ENCODE results near the gene HAUS1. TPM values are rescaled to one million over a fixed set of nuclear protein-coding genes. Genes with fewer than 3 reads are reported as not detected.

Gene HAUS1
- total and polyA plus RNA-seq, 2 of the 4 experiments (the other 2 are of a cell fraction): 25.3 to 33.4 TPM

DNA sequence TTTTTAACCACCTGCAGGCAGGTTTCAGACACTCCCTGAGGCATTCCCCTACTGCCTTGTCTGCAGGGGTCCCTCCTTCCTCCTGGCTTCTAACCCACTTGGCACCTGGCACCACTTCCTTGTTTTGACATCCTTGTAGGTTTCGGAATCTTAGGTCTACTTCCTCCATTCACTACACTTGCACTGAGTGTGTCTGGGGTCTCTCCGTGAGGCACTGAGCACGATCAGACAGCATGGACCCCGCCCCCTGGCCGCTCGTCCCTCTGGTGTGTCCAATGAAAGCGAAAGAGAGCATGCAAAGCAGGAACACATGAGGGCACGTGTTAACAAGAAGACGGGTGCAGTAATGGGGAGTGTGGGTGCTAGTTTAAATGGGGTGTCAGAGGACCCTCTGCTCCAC lies 63.8 kb downstream of the HAUS1 start:
- no peak for ATAC-seq (ENCODE audit: low read depth)
- no TSS peak for BruUV-seq (replicated peaks)
- H3K56ac ChIP-seq (ENCODE audit: extremely low read depth, insufficient read depth, low read length): no peak overlapping the region
- TF ChIP-seq, protein P1, sequence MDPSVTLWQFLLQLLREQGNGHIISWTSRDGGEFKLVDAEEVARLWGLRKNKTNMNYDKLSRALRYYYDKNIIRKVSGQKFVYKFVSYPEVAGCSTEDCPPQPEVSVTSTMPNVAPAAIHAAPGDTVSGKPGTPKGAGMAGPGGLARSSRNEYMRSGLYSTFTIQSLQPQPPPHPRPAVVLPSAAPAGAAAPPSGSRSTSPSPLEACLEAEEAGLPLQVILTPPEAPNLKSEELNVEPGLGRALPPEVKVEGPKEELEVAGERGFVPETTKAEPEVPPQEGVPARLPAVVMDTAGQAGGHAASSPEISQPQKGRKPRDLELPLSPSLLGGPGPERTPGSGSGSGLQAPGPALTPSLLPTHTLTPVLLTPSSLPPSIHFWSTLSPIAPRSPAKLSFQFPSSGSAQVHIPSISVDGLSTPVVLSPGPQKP (IDR thresholded peaks at IDR 0.05; ENCODE audit: borderline replicate concordance, low read depth, low read length): no peak
- TF ChIP-seq SMC3 (IDR thresholded peaks at IDR 0.05; ENCODE audit: low read depth, low read length) (no peak), MAZ (IDR thresholded peaks at IDR 0.05; ENCODE audit: borderline replicate concordance, low read depth, low read length) (no peak), BHLHE40 (IDR thresholded peaks at IDR 0.05; ENCODE audit: low read depth, low read length) (no peak), RCOR1 (IDR thresholded peaks at IDR 0.05; ENCODE audit: insufficient replicate concordance, low read length) (no peak), MXI1 (IDR thresholded peaks at IDR 0.05; ENCODE audit: borderline replicate concordance, low read depth, low read length) (no peak), FOS (IDR thresholded peaks at IDR 0.05; ENCODE audit: low read depth, low read length) (no peak), CHD1 (IDR thresholded peaks at IDR 0.05; ENCODE audit: low read depth, low read length) (no peak), MAFK (IDR thresholded peaks at IDR 0.05; ENCODE audit: low read depth, low read length) (no peak), RAD21 (IDR thresholded peaks at IDR 0.05; ENCODE audit: low read length) (no peak)
- TF ChIP-seq, protein P2, sequence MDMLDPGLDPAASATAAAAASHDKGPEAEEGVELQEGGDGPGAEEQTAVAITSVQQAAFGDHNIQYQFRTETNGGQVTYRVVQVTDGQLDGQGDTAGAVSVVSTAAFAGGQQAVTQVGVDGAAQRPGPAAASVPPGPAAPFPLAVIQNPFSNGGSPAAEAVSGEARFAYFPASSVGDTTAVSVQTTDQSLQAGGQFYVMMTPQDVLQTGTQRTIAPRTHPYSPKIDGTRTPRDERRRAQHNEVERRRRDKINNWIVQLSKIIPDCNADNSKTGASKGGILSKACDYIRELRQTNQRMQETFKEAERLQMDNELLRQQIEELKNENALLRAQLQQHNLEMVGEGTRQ (IDR thresholded peaks at IDR 0.05; ENCODE audit: low read depth, low read length): no peak
- H3K4me1 ChIP-seq (ENCODE audit: control insufficient read depth, insufficient read depth, low read length): peaks cover 4% of the 10 kb centered on the region; the same call in 1 of the 2 replicates
- no peak overlapping the region; the same call in 1 of the 2 replicates for H2AK5ac ChIP-seq (ENCODE audit: low read depth, low read length)
- H4K8ac ChIP-seq (ENCODE audit: low read depth in 2 of 2, low read length in 2 of 2): no peak overlapping the region
- no peaks in the 10 kb centered on the region for H4K20me1 ChIP-seq (ENCODE audit: insufficient read depth, low read length)
- H3K9me1 ChIP-seq (ENCODE audit: insufficient read depth, low read length): peaks cover 11% of the 10 kb centered on the region
- no peaks in the 10 kb centered on the region for H3K9me3 ChIP-seq (ENCODE audit: control insufficient read depth, insufficient read depth, low read length)
- no peak overlapping the region for H4K91ac ChIP-seq (ENCODE audit: insufficient read depth, low read depth, low read length)
- CTCF ChIA-PET: no interaction called here
- no peak overlapping the region for H3K23ac ChIP-seq (ENCODE audit: low read depth, low read length)
- WGBS, 2 experiments (ENCODE audit: extremely low coverage in 2 of 2, insufficient read length in 1 of 2): no CpG with 5 or more reads among the region's 9 CpGs
- H2BK20ac ChIP-seq (ENCODE audit: low read depth, low read length): no peak overlapping the region
- no peaks in the 10 kb centered on the region for H3K27me3 ChIP-seq (ENCODE audit: control insufficient read depth, insufficient read depth, low read length)
- H3K4ac ChIP-seq (ENCODE audit: low read depth, low read length): no peak overlapping the region; the same call in 1 of the 2 replicates
- no peak overlapping the region for H3K18ac ChIP-seq (ENCODE audit: low read depth, low read length)
- H2AK9ac ChIP-seq (replicated peaks; ENCODE audit: low read depth, low read length, poor library complexity): no peak overlapping the region
- in situ Hi-C loops (cut with MboI; ENCODE audit: low sequenced_read_pairs) (no loop called here), dilution Hi-C loops (cut with HindIII; ENCODE audit: low sequenced_read_pairs, unreplicated experiment) (no loop called here), intact Hi-C loops (cut with micrococcal nuclease) (no loop called here)
- no peak overlapping the region; the same call in 2 of the 3 replicates for H2BK15ac ChIP-seq (ENCODE audit: low read depth, low read length)
- H2BK120ac ChIP-seq (ENCODE audit: low read depth, low read length): no peak overlapping the region
- H3K36me3 ChIP-seq (ENCODE audit: control insufficient read depth, insufficient read depth, low read length): no peaks in the 10 kb centered on the region
- H3K4me3 ChIP-seq (ENCODE audit: insufficient read depth, low read depth, low read length): no peak overlapping the region
- DNase-seq: no peak
- H3K14ac ChIP-seq (replicated peaks; ENCODE audit: low read depth, low read length): no peak overlapping the region
- H2AFZ ChIP-seq (replicated peaks; ENCODE audit: low read length, poor library complexity): peak overlapping the region; percentile 49
- POLR2A ChIA-PET (ENCODE audit: unreplicated experiment): no interaction called here
- no peak overlapping the region for H3K9ac ChIP-seq (ENCODE audit: low read depth, low read length)
- no peak overlapping the region for H3K4me2 ChIP-seq (ENCODE audit: low read depth, low read length)
- H3K27ac ChIP-seq (ENCODE audit: insufficient read depth, low read length): no peak overlapping the region
- H4K5ac ChIP-seq (ENCODE audit: low read depth, low read length): no peak overlapping the region
- H2BK5ac ChIP-seq (ENCODE audit: low read depth, low read length, poor library complexity, severe bottlenecking): no peak overlapping the region
- no peaks in the 10 kb centered on the region for H3K79me1 ChIP-seq (ENCODE audit: low read depth in 1 of 2, low read length in 2 of 2)

Data from IMR-90 (cell line).